Measurements from ENCODE around the gene FGF8. TPM values are rescaled to one million over a fixed set of nuclear protein-coding genes. Genes with fewer than 3 reads are reported as not detected.

Gene FGF8
- total RNA-seq, 4 donors from 2014 or later: not detected

- ATAC-seq: no peak
- in situ Hi-C loops (cut with MboI; ENCODE audit: low sequenced_read_pairs in 4 of 4): no loop called here
- H3K36me3 ChIP-seq: no peaks in the 10 kb centered on the region
Observed at GRCh38 chr10:101761226-101761625, 14.7 kb downstream of the FGF8 start.

GRCh38 chr10:101760510-101760909, 15.4 kb downstream of the FGF8 start:
- no peak overlapping the region for H3K4me3 ChIP-seq
- no peaks in the 10 kb centered on the region for H3K4me1 ChIP-seq
- intact Hi-C loops (cut with DNase I; ENCODE audit: low total_unique reads) (no loop called here), in situ Hi-C loops (cut with MboI; ENCODE audit: low sequenced_read_pairs in 4 of 4) (no loop called here)
- H3K9me3 ChIP-seq: no peaks in the 10 kb centered on the region
- H3K27ac ChIP-seq: no peak overlapping the region
- H3K27me3 ChIP-seq: no peaks in the 10 kb centered on the region
- no peak for ATAC-seq
- no peak for TF ChIP-seq POLR2A (IDR thresholded peaks at IDR 0.05)
- H3K36me3 ChIP-seq: no peaks in the 10 kb centered on the region
- DNase-seq: no peak

More at GRCh38 chr10:101761226-101761625, 14.7 kb downstream of the FGF8 start:
- H3K9me3 ChIP-seq: no peaks in the 10 kb centered on the region
- no peak for DNase-seq
- no peak overlapping the region for H3K27ac ChIP-seq
- no peaks in the 10 kb centered on the region for H3K4me1 ChIP-seq
- TF ChIP-seq CTCF (IDR thresholded peaks at IDR 0.05 in 4 of 5, conservative IDR thresholded peaks at IDR 0.05 in 1 of 5) (no peak), POLR2A (IDR thresholded peaks at IDR 0.05) (no peak)
- H3K27me3 ChIP-seq: no peaks in the 10 kb centered on the region
- intact Hi-C loops (cut with DNase I; ENCODE audit: low total_unique reads): no loop called here
- H3K4me3 ChIP-seq: no peak overlapping the region

GRCh38 chr10:101759309-101760247, 16.3 kb downstream of the FGF8 start:
- ATAC-seq (no peak), DNase-seq (no peak)
- Histone ChIP-seq H3K36me3 (no peaks in the 10 kb centered on the region), H3K27ac (no peak overlapping the region), H3K4me1 (no peaks in the 10 kb centered on the region), H3K9me3 (no peaks in the 10 kb centered on the region), H3K4me3 (no peak overlapping the region), H3K27me3 (no peaks in the 10 kb centered on the region)
- intact Hi-C loops (cut with DNase I; ENCODE audit: low total_unique reads) (no loop called here), in situ Hi-C loops (cut with MboI; ENCODE audit: low sequenced_read_pairs in 4 of 4) (no loop called here)
- TF ChIP-seq POLR2A (IDR thresholded peaks at IDR 0.05) (no peak), CTCF (IDR thresholded peaks at IDR 0.05 in 4 of 5, conservative IDR thresholded peaks at IDR 0.05 in 1 of 5) (no peak)

GRCh38 chr10:101758858-101759257, 17.1 kb downstream of the FGF8 start:
- Histone ChIP-seq H3K27me3 (no peaks in the 10 kb centered on the region), H3K36me3 (no peaks in the 10 kb centered on the region), H3K9me3 (no peaks in the 10 kb centered on the region), H3K4me1 (no peaks in the 10 kb centered on the region), H3K4me3 (no peak overlapping the region), H3K27ac (no peak overlapping the region)
- TF ChIP-seq CTCF (IDR thresholded peaks at IDR 0.05 in 4 of 5, conservative IDR thresholded peaks at IDR 0.05 in 1 of 5): no peak
- TF ChIP-seq POLR2A (IDR thresholded peaks at IDR 0.05): no peak
- ATAC-seq: no peak
- DNase-seq: no peak
- in situ Hi-C loops (cut with MboI; ENCODE audit: low sequenced_read_pairs in 4 of 4) (no loop called here), intact Hi-C loops (cut with DNase I; ENCODE audit: low total_unique reads) (no loop called here)

- no peaks in the 10 kb centered on the region for H3K9me3 ChIP-seq
- DNase-seq: no peak
- H3K27me3 ChIP-seq: no peaks in the 10 kb centered on the region
- H3K4me3 ChIP-seq: no peak overlapping the region
- intact Hi-C loops (cut with DNase I; ENCODE audit: low total_unique reads): no loop called here
- no peaks in the 10 kb centered on the region for H3K36me3 ChIP-seq
- H3K4me1 ChIP-seq: no peaks in the 10 kb centered on the region
- no peak for TF ChIP-seq POLR2A (IDR thresholded peaks at IDR 0.05)
- no peak for TF ChIP-seq CTCF (IDR thresholded peaks at IDR 0.05 in 4 of 5, conservative IDR thresholded peaks at IDR 0.05 in 1 of 5)
- no peak for ATAC-seq
- H3K27ac ChIP-seq: no peak overlapping the region
- in situ Hi-C loops (cut with MboI; ENCODE audit: low sequenced_read_pairs in 4 of 4): no loop called here
Observed at GRCh38 chr10:101752241-101752640, 23.7 kb downstream of the FGF8 start.

All from gastrocnemius medialis (tissue), 4 donors.